Effector memory CD8-positive, alpha-beta T cell (primary cell): Measurements from ENCODE around the gene VARS1.
"Not testable (repeated sequence)": the region's sequence is repeated elsewhere in the genome, so short reads cannot be mapped to it uniquely, and the experiment has no call there.

ENCODE experiments used
- ATAC-seq: fragments of 150-1000 bp; cut with Tn5 transposase; replicated peaks from 2 replicates; pipeline ENCODE4 v1.10.0; 2021; ENCODE audit warnings: mild to moderate bottlenecking, moderate library complexity
- DNase-seq, 3 experiments: peaks; one replicate each; pipeline ENCODE4 v3.0.0; 2021
- H3K27ac Mint-ChIP-seq, 2 donors: one replicate each; pipeline ENCODE4 v1.8.0; 2022; ENCODE audit warnings: mild to moderate bottlenecking in 2 of 2, mixed read lengths in 2 of 2, moderate library complexity in 2 of 2
- H3K27me3 Mint-ChIP-seq, 2 donors: one replicate each; pipeline ENCODE4 v1.8.0; 2022; ENCODE audit warnings: mixed read lengths in 2 of 2
- H3K36me3 Mint-ChIP-seq: one replicate; pipeline ENCODE4 v1.8.0; 2022; ENCODE audit warnings: mild to moderate bottlenecking, moderate library complexity, mixed read lengths; ENCODE audit not compliant: insufficient read depth
- H3K4me1 Mint-ChIP-seq, 2 donors: one replicate each; pipeline ENCODE4 v1.8.0; 2022; ENCODE audit warnings: low read depth in 2 of 2, mixed read lengths in 2 of 2
- H3K4me3 Mint-ChIP-seq, 2 donors: one replicate each; pipeline ENCODE4 v1.8.0; 2022; ENCODE audit warnings: mild to moderate bottlenecking in 2 of 2, mixed read lengths in 2 of 2, moderate library complexity in 2 of 2
- H3K9me3 Mint-ChIP-seq, 2 donors: one replicate each; pipeline ENCODE4 v1.8.0; 2022; ENCODE audit warnings: mixed read lengths in 2 of 2

VARS1 gene

GRCh38 chr6:31794866-31795615 is 511 bp downstream of the VARS1 start:
- Mint-ChIP-seq H3K36me3 (peaks cover 10% of the 10 kb centered on the region), H3K4me3 (peak overlapping the region; percentile 94 to 97), H3K4me1 (peaks cover 27 to 37% of the 10 kb centered on the region in 2 donors), H3K9me3 (no peaks in the 10 kb centered on the region), H3K27ac (peak overlapping the region; percentile 97 to 98), H3K27me3 (no peaks in the 10 kb centered on the region)
- DNase-seq: peak in 1 of 3 experiments; percentile 21
- no peak for ATAC-seq

DNA sequence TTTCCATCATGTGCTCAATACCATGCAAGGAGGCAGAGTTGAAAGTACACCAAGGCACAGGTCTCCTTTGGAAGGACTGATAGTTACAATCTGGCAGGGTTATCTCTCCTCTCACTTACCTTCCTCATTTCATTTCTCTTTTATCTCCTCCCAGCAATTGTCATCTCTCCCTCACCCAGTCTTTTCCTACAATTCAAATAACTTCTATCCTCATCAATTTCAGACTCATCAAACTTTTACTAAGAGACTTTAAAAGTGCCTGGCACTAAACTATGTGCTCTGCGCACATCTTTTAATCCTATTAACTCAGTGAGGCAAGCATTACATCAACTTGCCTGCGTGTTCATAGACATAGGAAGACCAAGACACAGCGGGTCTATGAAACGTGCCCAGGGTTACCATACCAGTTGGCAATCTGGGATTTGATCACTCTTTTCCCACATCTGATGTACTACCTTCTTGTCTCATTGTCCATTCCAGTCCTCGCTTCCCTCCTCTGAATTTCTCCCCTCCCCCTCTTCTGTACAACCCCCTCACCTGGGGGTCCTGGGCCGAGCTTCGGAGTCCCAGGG is 1.2 kb downstream of the VARS1 start:
- Mint-ChIP-seq H3K4me1 (peaks cover 27 to 37% of the 10 kb centered on the region in 2 donors), H3K36me3 (peaks cover 10% of the 10 kb centered on the region), H3K4me3 (peak overlapping the region; percentile 94 to 97), H3K9me3 (no peaks in the 10 kb centered on the region), H3K27me3 (no peaks in the 10 kb centered on the region), H3K27ac (peak overlapping the region; percentile 97 to 98)
- ATAC-seq (no peak), DNase-seq (no peak)

DNA sequence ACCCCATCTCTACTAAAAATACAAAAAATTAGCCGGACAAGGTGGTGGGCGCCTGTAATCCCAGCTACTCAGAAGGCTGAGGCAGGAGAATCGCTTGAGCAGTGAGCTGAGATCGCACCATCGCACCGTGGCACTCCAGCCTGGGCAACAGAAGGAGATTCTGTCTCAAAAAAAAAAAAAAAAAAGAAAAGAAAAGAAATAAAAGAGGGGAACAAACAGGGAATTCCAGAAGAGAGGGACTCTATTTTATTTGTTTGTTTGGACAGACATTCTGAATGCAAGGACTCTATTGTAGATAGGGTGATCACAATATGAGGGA is 1.7 kb downstream of the VARS1 start:
- Mint-ChIP-seq H3K36me3 (peaks cover 10% of the 10 kb centered on the region), H3K4me1 (peaks cover 27 to 37% of the 10 kb centered on the region in 2 donors), H3K27ac (peak overlapping the region; percentile 97 to 98), H3K4me3 (peak overlapping the region; percentile 94 to 97)
- DNase-seq, H3K27me3 Mint-ChIP-seq, H3K9me3 Mint-ChIP-seq, ATAC-seq: not testable (repeated sequence)

- ATAC-seq: no peak
- Mint-ChIP-seq H3K27ac (peak overlapping the region; percentile 49 to 98), H3K4me1 (peaks cover 27 to 35% of the 10 kb centered on the region in 2 donors), H3K4me3 (no peak overlapping the region), H3K36me3 (peaks cover 13% of the 10 kb centered on the region), H3K27me3 (no peaks in the 10 kb centered on the region), H3K9me3 (no peaks in the 10 kb centered on the region)
- no peak for DNase-seq
These were observed 2.8 kb downstream of the VARS1 start for GRCh38 chr6:31792761-31793171.

DNA sequence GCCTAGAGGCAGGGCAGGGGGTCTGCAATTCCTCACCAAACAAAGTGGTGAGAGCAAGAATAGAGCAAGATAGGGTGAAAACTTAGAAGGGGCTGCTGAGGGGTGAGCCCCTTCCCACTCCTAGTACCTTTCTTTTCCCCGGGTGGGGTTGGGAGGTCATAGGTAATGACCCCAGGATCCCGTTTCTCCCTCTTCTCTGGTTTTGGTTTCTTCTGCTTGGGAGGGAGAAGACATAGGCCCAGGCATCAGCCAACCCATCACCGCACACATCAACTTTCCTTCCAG is 3.5 kb downstream of the VARS1 start:
- Mint-ChIP-seq H3K9me3 (no peaks in the 10 kb centered on the region), H3K4me3 (no peak overlapping the region), H3K27ac (peak overlapping the region in 1 of 2 donors; percentile 49), H3K4me1 (peaks cover 21 to 29% of the 10 kb centered on the region in 2 donors), H3K27me3 (no peaks in the 10 kb centered on the region), H3K36me3 (peaks cover 16% of the 10 kb centered on the region)
- no peak for ATAC-seq
- DNase-seq: no peak

GRCh38 chr6:31791324-31792089 is 4.0 kb downstream of the VARS1 start:
- ATAC-seq: no peak
- Mint-ChIP-seq H3K27me3 (no peaks in the 10 kb centered on the region), H3K36me3 (peaks cover 16% of the 10 kb centered on the region), H3K4me3 (no peak overlapping the region), H3K4me1 (peaks cover 19 to 26% of the 10 kb centered on the region in 2 donors), H3K9me3 (no peaks in the 10 kb centered on the region), H3K27ac (peak overlapping the region in 1 of 2 donors; percentile 49)
- peak in 1 of 3 experiments; percentile 39 for DNase-seq

DNA sequence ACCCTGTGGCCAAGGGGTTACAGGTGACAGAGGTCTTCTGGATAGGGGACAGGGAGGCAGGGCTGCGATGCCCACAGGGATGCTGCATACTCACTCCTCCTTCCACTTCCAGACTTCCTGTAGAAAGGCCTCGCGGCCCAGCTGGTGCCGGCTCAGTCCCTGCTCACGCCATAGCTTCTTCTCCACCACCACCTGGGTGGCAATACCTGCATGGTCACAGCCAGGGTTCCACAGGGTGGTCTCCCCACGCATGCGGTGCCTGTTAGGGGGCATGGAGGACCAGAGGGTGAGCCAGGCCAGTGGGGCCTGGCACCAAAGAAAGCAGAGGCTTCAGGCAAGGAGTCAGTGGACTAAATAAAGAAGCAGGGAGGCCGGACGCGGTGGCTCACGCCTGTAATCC is 10.1 kb downstream of the VARS1 start:
- no peak for ATAC-seq
- no peaks in the 10 kb centered on the region for H3K9me3 Mint-ChIP-seq
- no peak overlapping the region for H3K4me3 Mint-ChIP-seq
- H3K27me3 Mint-ChIP-seq: no peaks in the 10 kb centered on the region
- no peak for DNase-seq
- peaks cover 0 to 1% of the 10 kb centered on the region in 2 donors for H3K4me1 Mint-ChIP-seq
- H3K36me3 Mint-ChIP-seq: peaks cover 19% of the 10 kb centered on the region
- no peak overlapping the region for H3K27ac Mint-ChIP-seq

GRCh38 chr6:31784098-31784925 is 11.2 kb downstream of the VARS1 start:
- ATAC-seq (no peak), DNase-seq (no peak)
- Mint-ChIP-seq H3K4me1 (no peaks in the 10 kb centered on the region), H3K9me3 (no peaks in the 10 kb centered on the region), H3K27ac (peak overlapping the region in 1 of 2 donors; percentile 63), H3K27me3 (no peaks in the 10 kb centered on the region), H3K4me3 (no peak overlapping the region), H3K36me3 (peaks cover 20% of the 10 kb centered on the region)

- H3K4me1 Mint-ChIP-seq: peaks cover 3% of the 10 kb centered on the region in 2 donors
- no peak overlapping the region for H3K4me3 Mint-ChIP-seq
- H3K9me3 Mint-ChIP-seq: no peaks in the 10 kb centered on the region
- no peak for ATAC-seq
- peaks cover 16% of the 10 kb centered on the region for H3K36me3 Mint-ChIP-seq
- H3K27ac Mint-ChIP-seq: peak overlapping the region in 1 of 2 donors; percentile 53
- H3K27me3 Mint-ChIP-seq: no peaks in the 10 kb centered on the region
- DNase-seq: no peak
These were observed 13.3 kb downstream of the VARS1 start for GRCh38 chr6:31782126-31782855.

- Mint-ChIP-seq H3K27ac (peak overlapping the region in 1 of 2 donors; percentile 53), H3K4me3 (no peak overlapping the region)
These were observed 14.1 kb downstream of the VARS1 start for GRCh38 chr6:31781244-31782125.

GRCh38 chr6:31780507-31781243 is 14.9 kb downstream of the VARS1 start:
- H3K4me3 Mint-ChIP-seq: no peak overlapping the region
- H3K9me3 Mint-ChIP-seq: no peaks in the 10 kb centered on the region
- no peak for ATAC-seq
- no peaks in the 10 kb centered on the region for H3K27me3 Mint-ChIP-seq
- H3K27ac Mint-ChIP-seq: peak overlapping the region in 1 of 2 donors; percentile 23
- H3K4me1 Mint-ChIP-seq: peaks cover 17 to 19% of the 10 kb centered on the region in 2 donors
- H3K36me3 Mint-ChIP-seq: peaks cover 21% of the 10 kb centered on the region
- DNase-seq: no peak

More at GRCh38 chr6:31781244-31782125, 14.1 kb downstream of the VARS1 start:
- Mint-ChIP-seq H3K9me3 (no peaks in the 10 kb centered on the region), H3K27me3 (no peaks in the 10 kb centered on the region), H3K36me3 (peaks cover 18% of the 10 kb centered on the region), H3K4me1 (peaks cover 11% of the 10 kb centered on the region in 2 donors)
- ATAC-seq (no peak), DNase-seq (no peak)
